Activated naive CD8-positive, alpha-beta T cell (primary cell): ENCODE measurements around the gene SPHK2.
A peak's percentile ranks its signal among the peaks of the same experiment; 100 is the strongest.

Source experiments
- H3K27ac Mint-ChIP-seq: one replicate; pipeline ENCODE4 v1.8.0; 2021; ENCODE audit warnings: mixed read lengths
- H3K27me3 Mint-ChIP-seq: one replicate; pipeline ENCODE4 v1.8.0; 2021; ENCODE audit warnings: mixed read lengths
- H3K36me3 Mint-ChIP-seq: one replicate; pipeline ENCODE4 v1.8.0; 2021; ENCODE audit warnings: mixed read lengths
- H3K4me1 Mint-ChIP-seq: one replicate; pipeline ENCODE4 v1.8.0; 2021; ENCODE audit warnings: low read depth, mixed read lengths
- H3K4me3 Mint-ChIP-seq: one replicate; pipeline ENCODE4 v1.8.0; 2021; ENCODE audit warnings: mild to moderate bottlenecking, mixed read lengths
- H3K9me3 Mint-ChIP-seq: one replicate; pipeline ENCODE4 v1.8.0; 2021; ENCODE audit warnings: low read depth, mixed read lengths

SPHK2 gene

GRCh38 chr19:48596679-48597465 lies 22.4 kb upstream of the SPHK2 start:
- no peaks in the 10 kb centered on the region for H3K27me3 Mint-ChIP-seq
- no peaks in the 10 kb centered on the region for H3K9me3 Mint-ChIP-seq
- H3K36me3 Mint-ChIP-seq = no peaks in the 10 kb centered on the region
- peaks cover 1% of the 10 kb centered on the region for H3K4me1 Mint-ChIP-seq
- peak overlapping the region; percentile 54 for H3K27ac Mint-ChIP-seq
- peak overlapping the region; percentile 7 for H3K4me3 Mint-ChIP-seq

- H3K27me3 Mint-ChIP-seq = no peaks in the 10 kb centered on the region
- peaks cover 1% of the 10 kb centered on the region for H3K4me1 Mint-ChIP-seq
- no peaks in the 10 kb centered on the region for H3K36me3 Mint-ChIP-seq
- no peak overlapping the region for H3K4me3 Mint-ChIP-seq
- no peak overlapping the region for H3K27ac Mint-ChIP-seq
- H3K9me3 Mint-ChIP-seq = no peaks in the 10 kb centered on the region
These were observed 20.2 kb upstream of the SPHK2 start for GRCh38 chr19:48598996-48599700.

GRCh38 chr19:48600679-48601417 lies 18.5 kb upstream of the SPHK2 start:
- Mint-ChIP-seq H3K27ac (no peak overlapping the region), H3K36me3 (no peaks in the 10 kb centered on the region), H3K9me3 (no peaks in the 10 kb centered on the region), H3K27me3 (no peaks in the 10 kb centered on the region), H3K4me1 (no peaks in the 10 kb centered on the region), H3K4me3 (no peak overlapping the region)

- H3K27me3 Mint-ChIP-seq = no peaks in the 10 kb centered on the region
- no peak overlapping the region for H3K27ac Mint-ChIP-seq
- H3K4me3 Mint-ChIP-seq = no peak overlapping the region
- no peaks in the 10 kb centered on the region for H3K9me3 Mint-ChIP-seq
- no peaks in the 10 kb centered on the region for H3K4me1 Mint-ChIP-seq
- H3K36me3 Mint-ChIP-seq = no peaks in the 10 kb centered on the region
These were observed 16.3 kb upstream of the SPHK2 start for GRCh38 chr19:48603001-48603400.

- no peak overlapping the region for H3K27ac Mint-ChIP-seq
- H3K36me3 Mint-ChIP-seq = no peaks in the 10 kb centered on the region
These were observed 15.9 kb upstream of the SPHK2 start for GRCh38 chr19:48603449-48603848.

GRCh38 chr19:48603850-48604249 lies 15.5 kb upstream of the SPHK2 start:
- H3K27me3 Mint-ChIP-seq = no peaks in the 10 kb centered on the region
- peaks cover 1% of the 10 kb centered on the region for H3K4me1 Mint-ChIP-seq
- no peak overlapping the region for H3K27ac Mint-ChIP-seq
- no peaks in the 10 kb centered on the region for H3K36me3 Mint-ChIP-seq
- H3K9me3 Mint-ChIP-seq = no peaks in the 10 kb centered on the region
- H3K4me3 Mint-ChIP-seq = no peak overlapping the region

More at GRCh38 chr19:48603449-48603848, 15.9 kb upstream of the SPHK2 start:
- no peaks in the 10 kb centered on the region for H3K9me3 Mint-ChIP-seq
- no peaks in the 10 kb centered on the region for H3K4me1 Mint-ChIP-seq
- H3K27me3 Mint-ChIP-seq = no peaks in the 10 kb centered on the region
- no peak overlapping the region for H3K4me3 Mint-ChIP-seq

GRCh38 chr19:48606463-48607358 lies 12.6 kb upstream of the SPHK2 start, which contains the start of gene SPACA4:
TSS of gene SPACA4 (plus strand) at chr19:48606742. CDS start at chr19:48606979, 237 bp downstream.
- Mint-ChIP-seq H3K4me1 (peaks cover 2% of the 10 kb centered on the region), H3K27ac (no peak within 1 kb of the TSS), H3K9me3 (no peaks in the 10 kb centered on the region), H3K36me3 (no peaks in the 10 kb centered on the region), H3K27me3 (no peaks in the 10 kb centered on the region), H3K4me3 (no peak within 1 kb of the TSS)

GRCh38 chr19:48607359-48607755 lies 11.9 kb upstream of the SPHK2 start:
- Mint-ChIP-seq H3K27ac (no peak overlapping the region), H3K27me3 (no peaks in the 10 kb centered on the region), H3K9me3 (no peaks in the 10 kb centered on the region), H3K4me3 (no peak overlapping the region), H3K36me3 (no peaks in the 10 kb centered on the region), H3K4me1 (peaks cover 2% of the 10 kb centered on the region)

GRCh38 chr19:48608798-48609263 lies 10.5 kb upstream of the SPHK2 start:
- H3K4me1 Mint-ChIP-seq = peaks cover 2% of the 10 kb centered on the region
- H3K4me3 Mint-ChIP-seq = no peak overlapping the region
- H3K27me3 Mint-ChIP-seq = no peaks in the 10 kb centered on the region
- no peaks in the 10 kb centered on the region for H3K9me3 Mint-ChIP-seq
- peak overlapping the region; percentile 16 for H3K27ac Mint-ChIP-seq
- H3K36me3 Mint-ChIP-seq = no peaks in the 10 kb centered on the region

GRCh38 chr19:48609571-48610108 lies 9.7 kb upstream of the SPHK2 start:
- H3K9me3 Mint-ChIP-seq = no peaks in the 10 kb centered on the region
- H3K36me3 Mint-ChIP-seq = no peaks in the 10 kb centered on the region
- no peaks in the 10 kb centered on the region for H3K27me3 Mint-ChIP-seq
- H3K4me3 Mint-ChIP-seq = no peak overlapping the region
- H3K4me1 Mint-ChIP-seq = peaks cover 2% of the 10 kb centered on the region
- H3K27ac Mint-ChIP-seq = no peak overlapping the region

- Mint-ChIP-seq H3K4me1 (peaks cover 8% of the 10 kb centered on the region), H3K9me3 (no peaks in the 10 kb centered on the region), H3K27me3 (no peaks in the 10 kb centered on the region), H3K4me3 (no peak overlapping the region), H3K36me3 (no peaks in the 10 kb centered on the region), H3K27ac (peak overlapping the region; percentile 16)
These were observed 7.4 kb upstream of the SPHK2 start for GRCh38 chr19:48611872-48612271.

GRCh38 chr19:48613024-48613851 lies 6.1 kb upstream of the SPHK2 start:
- peaks cover 4% of the 10 kb centered on the region for H3K36me3 Mint-ChIP-seq
- H3K4me1 Mint-ChIP-seq = peaks cover 14% of the 10 kb centered on the region
- no peaks in the 10 kb centered on the region for H3K27me3 Mint-ChIP-seq
- no peaks in the 10 kb centered on the region for H3K9me3 Mint-ChIP-seq
- no peak overlapping the region for H3K27ac Mint-ChIP-seq
- H3K4me3 Mint-ChIP-seq = no peak overlapping the region

- H3K36me3 Mint-ChIP-seq = peaks cover 9% of the 10 kb centered on the region
- H3K9me3 Mint-ChIP-seq = no peaks in the 10 kb centered on the region
- H3K4me1 Mint-ChIP-seq = peaks cover 14% of the 10 kb centered on the region
- peak overlapping the region; percentile 66 for H3K27ac Mint-ChIP-seq
- peak overlapping the region; percentile 30 for H3K4me3 Mint-ChIP-seq
- no peaks in the 10 kb centered on the region for H3K27me3 Mint-ChIP-seq
These were observed 5.4 kb upstream of the SPHK2 start for GRCh38 chr19:48613852-48614435.
